IMR-90 (cell line): Measurements from ENCODE around the gene UFC1. TPM values are rescaled to one million over a fixed set of nuclear protein-coding genes. Genes with fewer than 3 reads are reported as not detected.
A peak's percentile ranks its signal among the peaks of the same experiment; 100 is the strongest.

Source experiments
- ATAC-seq: fragments of 200-7000 bp; cut with Tn5 transposase; 2 replicates; pipeline ENCODE4 v1.9.1; 2020; ENCODE audit warnings: low read depth, mild to moderate bottlenecking, moderate library complexity
- BruUV-seq: library from RNA; stranded (reverse); fragments of 400-500 nt; replicated peaks from 2 replicates; lab custom pipeline; 2021; lab: Mats Ljungman, UMichigan
- CTCF ChIA-PET: fragments of 300-600 bp; formaldehyde crosslinking; extraction: SDS; loops from one replicate; lab custom pipeline; 2021; ENCODE audit warnings: antibody characterized with exemption; lab: Yijun Ruan, JAX
- POLR2A ChIA-PET: fragments of 300-600 bp; sonication (Branson Sonifier 250); formaldehyde crosslinking; loops from one replicate; lab custom pipeline; 2022; ENCODE audit warnings: antibody characterized with exemption; ENCODE audit not compliant: unreplicated experiment; lab: Charles Lee
- DNase-seq: peaks from one replicate; pipeline ENCODE4 v3.0.0; 2013
- H2AFZ ChIP-seq: replicated peaks from 2 replicates; pipeline ENCODE3; 2013; ENCODE audit warnings: low read length, mild to moderate bottlenecking; ENCODE audit not compliant: poor library complexity
- H2AK5ac ChIP-seq: 2 replicates; pipeline ENCODE4 v1.6.1; 2013; ENCODE audit warnings: low read depth, low read length, inconsistent platforms
- H2AK9ac ChIP-seq: replicated peaks from 2 replicates; pipeline ENCODE3; 2013; ENCODE audit warnings: mild to moderate bottlenecking, low read depth, low read length, moderate library complexity; ENCODE audit not compliant: poor library complexity
- H2BK120ac ChIP-seq: 2 replicates; pipeline ENCODE4 v1.6.1; 2013; ENCODE audit warnings: low read depth, low read length, inconsistent platforms
- H2BK15ac ChIP-seq: 3 replicates; pipeline ENCODE4 v1.6.1; 2013; ENCODE audit warnings: low read depth, low read length, inconsistent platforms
- H2BK20ac ChIP-seq: 2 replicates; pipeline ENCODE4 v1.6.1; 2013; ENCODE audit warnings: low read depth, mild to moderate bottlenecking, inconsistent platforms, low read length, moderate library complexity
- H2BK5ac ChIP-seq: 2 replicates; pipeline ENCODE4 v1.6.1; 2013; ENCODE audit warnings: mild to moderate bottlenecking, low read depth, low read length, inconsistent platforms; ENCODE audit not compliant: poor library complexity, severe bottlenecking
- H3K14ac ChIP-seq: replicated peaks from 2 replicates; pipeline ENCODE4 v1.6.1; 2013; ENCODE audit warnings: low read depth, low read length, inconsistent platforms
- H3K18ac ChIP-seq: 2 replicates; pipeline ENCODE4 v1.6.1; 2013; ENCODE audit warnings: low read depth, low read length, control low read depth
- H3K23ac ChIP-seq: 2 replicates; pipeline ENCODE4 v1.6.1; 2013; ENCODE audit warnings: low read depth, low read length, inconsistent platforms
- H3K27ac ChIP-seq: 2 replicates; pipeline ENCODE4 v1.5.1; 2013; ENCODE audit warnings: mild to moderate bottlenecking, control low read depth, low read length; ENCODE audit not compliant: insufficient read depth
- H3K27me3 ChIP-seq: 2 replicates; pipeline ENCODE4 v1.6.1; 2013; ENCODE audit warnings: low read length; ENCODE audit not compliant: control insufficient read depth, insufficient read depth
- H3K36me3 ChIP-seq: 2 replicates; pipeline ENCODE4 v1.6.1; 2013; ENCODE audit warnings: low read length, mixed read lengths; ENCODE audit not compliant: control insufficient read depth, insufficient read depth
- H3K4ac ChIP-seq: 2 replicates; pipeline ENCODE4 v1.6.1; 2013; ENCODE audit warnings: low read depth, low read length, inconsistent platforms
- H3K4me1 ChIP-seq: 2 replicates; pipeline ENCODE4 v1.6.1; 2013; ENCODE audit warnings: low read length, mixed read lengths; ENCODE audit not compliant: control insufficient read depth, insufficient read depth
- H3K4me2 ChIP-seq: 2 replicates; pipeline ENCODE4 v1.6.1; 2013; ENCODE audit warnings: low read depth, mild to moderate bottlenecking, control low read depth, low read length, moderate library complexity
- H3K4me3 ChIP-seq: 2 replicates; pipeline ENCODE4 v1.5.1; 2013; ENCODE audit warnings: low read depth, mild to moderate bottlenecking, control low read depth, low read length, moderate library complexity; ENCODE audit not compliant: insufficient read depth
- H3K56ac ChIP-seq: 2 replicates; pipeline ENCODE4 v1.6.1; 2013; ENCODE audit warnings: low read length, inconsistent platforms; ENCODE audit not compliant: insufficient read depth; ENCODE audit errors: extremely low read depth
- H3K79me1 ChIP-seq, 2 experiments: 2 replicates each; pipeline ENCODE4 v1.6.1; 2013; ENCODE audit warnings: low read length in 2 of 2, inconsistent platforms in 1 of 2, low read depth in 1 of 2
- H3K9ac ChIP-seq: 2 replicates; pipeline ENCODE4 v1.6.1; 2013; ENCODE audit warnings: low read depth, low read length, control low read depth
- H3K9me1 ChIP-seq: 2 replicates; pipeline ENCODE4 v1.6.1; 2013; ENCODE audit warnings: low read length, inconsistent platforms; ENCODE audit not compliant: insufficient read depth
- H3K9me3 ChIP-seq: 2 replicates; pipeline ENCODE4 v1.6.1; 2013; ENCODE audit warnings: low read length; ENCODE audit not compliant: control insufficient read depth, insufficient read depth
- H4K20me1 ChIP-seq: 2 replicates; pipeline ENCODE4 v1.6.1; 2013; ENCODE audit warnings: low read length, inconsistent platforms; ENCODE audit not compliant: insufficient read depth
- H4K5ac ChIP-seq: 2 replicates; pipeline ENCODE4 v1.6.1; 2013; ENCODE audit warnings: mild to moderate bottlenecking, low read depth, low read length, control low read depth
- H4K8ac ChIP-seq, 2 experiments: 2 replicates each; pipeline ENCODE4 v1.6.1; 2013; ENCODE audit warnings: low read depth in 2 of 2, low read length in 2 of 2, control low read depth in 1 of 2, inconsistent platforms in 1 of 2
- H4K91ac ChIP-seq: 2 replicates; pipeline ENCODE4 v1.6.1; 2013; ENCODE audit warnings: low read depth, low read length, inconsistent platforms; ENCODE audit not compliant: insufficient read depth
- BHLHE40 ChIP-seq: fragments of 150-350 bp; IDR thresholded peaks from 2 replicates; pipeline ENCODE4 v1.6.1; 2016; ENCODE audit warnings: mild to moderate bottlenecking, low read depth, low read length
- CEBPB ChIP-seq: IDR thresholded peaks from 2 replicates; pipeline ENCODE4 v1.6.1; 2012; ENCODE audit warnings: low read depth, low read length, improper control_type of control experiment
- CHD1 ChIP-seq: IDR thresholded peaks from 2 replicates; pipeline ENCODE4 v1.6.1; 2012; ENCODE audit warnings: low read depth, low read length, improper control_type of control experiment
- ELK1 ChIP-seq: fragments of 150-350 bp; IDR thresholded peaks from 2 replicates; pipeline ENCODE4 v1.6.1; 2016; ENCODE audit warnings: low read depth, mild to moderate bottlenecking, low read length, moderate library complexity, borderline replicate concordance
- FOS ChIP-seq: fragments of 150-350 bp; IDR thresholded peaks from 2 replicates; pipeline ENCODE4 v1.6.1; 2016; ENCODE audit warnings: low read depth, low read length
- MAFK ChIP-seq: IDR thresholded peaks from 2 replicates; pipeline ENCODE4 v1.6.1; 2012; ENCODE audit warnings: low read depth, low read length, improper control_type of control experiment
- MXI1 ChIP-seq: IDR thresholded peaks from 2 replicates; pipeline ENCODE4 v1.6.1; 2012; ENCODE audit warnings: low read depth, mild to moderate bottlenecking, low read length, moderate library complexity, borderline replicate concordance
- NFE2L2 ChIP-seq: fragments of 150-350 bp; IDR thresholded peaks from 2 replicates; pipeline ENCODE4 v1.6.1; 2016; ENCODE audit warnings: low read depth, mild to moderate bottlenecking, low read length
- RAD21 ChIP-seq: IDR thresholded peaks from 2 replicates; pipeline ENCODE4 v1.6.1; 2012; ENCODE audit warnings: low read length, improper control_type of control experiment
- RCOR1 ChIP-seq: IDR thresholded peaks from 2 replicates; pipeline ENCODE4 v1.6.1; 2012; ENCODE audit warnings: mild to moderate bottlenecking, low read length, improper control_type of control experiment; ENCODE audit not compliant: insufficient replicate concordance
- RFX5 ChIP-seq: IDR thresholded peaks from 2 replicates; pipeline ENCODE4 v1.8.0; 2012; ENCODE audit warnings: low read depth, mild to moderate bottlenecking, low read length, moderate library complexity
- SMC3 ChIP-seq: fragments of 150-350 bp; IDR thresholded peaks from 2 replicates; pipeline ENCODE4 v1.6.1; 2016; ENCODE audit warnings: low read depth, mild to moderate bottlenecking, antibody characterized with exemption, low read length, moderate library complexity
- USF2 ChIP-seq: fragments of 150-350 bp; IDR thresholded peaks from 2 replicates; pipeline ENCODE4 v1.6.1; 2017; ENCODE audit warnings: mild to moderate bottlenecking, antibody characterized with exemption, low read length, low read depth
- WGBS, 2 experiments: methylation state at CpG; one replicate each; pipeline versions ENCODE4 v1.1.5 to v1.1.7; 2013; ENCODE audit warnings: missing lambda C conversion rate in 2 of 2; ENCODE audit not compliant: insufficient read length in 1 of 2; ENCODE audit errors: extremely low coverage in 2 of 2; 5-methylcytosine and 5-hydroxymethylcytosine counted together
- dilution Hi-C: fragments of 300-500 bp; cut with HindIII; formaldehyde crosslinking; loops from one replicate; pipeline ENCODE4 v1.14.3; 2018; ENCODE audit warnings: low sequenced_read_pairs; ENCODE audit not compliant: unreplicated experiment
- in situ Hi-C: fragments of 300-500 bp; cut with MboI; formaldehyde crosslinking; loops from 3 replicates; pipeline ENCODE4 v1.14.3; 2019; ENCODE audit warnings: low sequenced_read_pairs, inconsistent platforms, mixed read lengths
- intact Hi-C: fragments of 100-400 bp; cut with micrococcal nuclease; formaldehyde crosslinking; loops from 2 replicates; pipeline ENCODE4 v1.10.0; 2022
- polyA plus RNA-seq, 3 experiments: library from polyadenylated mRNA; depleted of rRNA; stranded (reverse); fragments of >200 nt; gene quantifications; 2 replicates each; pipeline ENCODE4 v1.2.3, GENCODE V29; 2012; ENCODE audit warnings: low replicate concordance in 1 of 3
- total RNA-seq: library from RNA; depleted of rRNA; stranded (reverse); fragments of >200 nt; gene quantifications from 2 replicates; pipeline ENCODE4 v1.2.3, GENCODE V29; 2012

The UFC1 gene
- total and polyA plus RNA-seq, 2 of the 4 experiments (the other 2 are of a cell fraction), result 134 to 140 TPM

- peak within 1 kb of the TSS; percentile 95 for H3K4ac ChIP-seq
- peak within 1 kb of the TSS; percentile 97 for H2AK5ac ChIP-seq
- peak within 1 kb of the TSS; percentile 11; the same call in 1 of the 2 replicates for H2BK20ac ChIP-seq
- H3K79me1 ChIP-seq, result peaks cover 27 to 84% of the 10 kb centered on the region in 2 experiments
- peaks cover 33% of the 10 kb centered on the region for H3K36me3 ChIP-seq
- peak within 1 kb of the TSS; percentile 90 for H3K9ac ChIP-seq
- ATAC-seq, result peak; percentile 87
- H2AK9ac ChIP-seq, result peak within 1 kb of the TSS; percentile 99
- in situ Hi-C loops (no loop called here), dilution Hi-C loops (no loop called here), intact Hi-C loops (loop anchor here (1.0 kb wide), 1 partner anchor 14 kb away; the partner anchor contains the start of gene DEDD)
- ChIA-PET POLR2A (interaction anchor here (1.4 kb wide), 1 partner anchor 15 kb away, joined by 9 read pairs; the partner anchor contains the start of gene DEDD), CTCF (interaction anchor here (0.9 to 1.4 kb wide), 2 partner anchors 17 to 125 kb away, joined by 3 read pairs; no protein-coding TSS in a partner anchor)
- H3K18ac ChIP-seq, result peak within 1 kb of the TSS; percentile 5; the same call in 1 of the 2 replicates
- no peaks in the 10 kb centered on the region for H3K27me3 ChIP-seq
- 0% methylated on average over 25 of the region's 58 CpGs; no CpG with 5 or more reads in 1 of the 2 experiments for WGBS, 2 experiments
- no peaks in the 10 kb centered on the region for H3K9me3 ChIP-seq
- peak within 1 kb of the TSS; percentile 88 for H3K4me2 ChIP-seq
- peaks cover 16% of the 10 kb centered on the region for H3K4me1 ChIP-seq
- peak within 1 kb of the TSS; percentile 82 for H2BK5ac ChIP-seq
- H3K23ac ChIP-seq, result peak within 1 kb of the TSS; percentile 94
- peaks cover 40% of the 10 kb centered on the region for H4K20me1 ChIP-seq
- H3K27ac ChIP-seq, result peak within 1 kb of the TSS; percentile 82
- DNase-seq, result peak; percentile 85
- H4K5ac ChIP-seq, result peak within 1 kb of the TSS; percentile 41
- peak within 1 kb of the TSS; percentile 66 for H2BK120ac ChIP-seq
- peak within 1 kb of the TSS; percentile 78 for H3K56ac ChIP-seq
- peak within 1 kb of the TSS; percentile 96 for H2AFZ ChIP-seq
- no peak within 1 kb of the TSS for H2BK15ac ChIP-seq
- peak within 1 kb of the TSS; percentile 94 for H3K14ac ChIP-seq
- no TSS peak for BruUV-seq
- peak within 1 kb of the TSS; percentile 87 for H3K4me3 ChIP-seq
- H4K91ac ChIP-seq, result peak within 1 kb of the TSS; percentile 88
- peak within 1 kb of the TSS; percentile 78 to 93 for H4K8ac ChIP-seq
- peaks cover 27% of the 10 kb centered on the region for H3K9me1 ChIP-seq
- no peak for TF ChIP-seq RFX5
- peak; percentile 71 for TF ChIP-seq CEBPB
- TF ChIP-seq BHLHE40, result no peak
- no peak for TF ChIP-seq MAFK
- TF ChIP-seq USF2, result no peak
- no peak for TF ChIP-seq ELK1
- TF ChIP-seq FOS, result no peak
- TF ChIP-seq NFE2L2, result no peak
- TF ChIP-seq MXI1, result peak; percentile 78; the same call in 1 of the 2 replicates
- no peak for TF ChIP-seq RCOR1
- TF ChIP-seq RAD21, result 0 out of 2 replicates have a peak, but pooled peaks have one; percentile 2
- TF ChIP-seq SMC3, result no peak
- TF ChIP-seq CHD1, result no peak
Observed at GRCh38 chr1:161117759-161118581, 35.8 kb upstream of the UFC1 start, which contains the start of the genes NIT1 and PFDN2. NIT1 (plus strand) TSS chr1:161118105; CDS start chr1:161118177, 72 bp downstream. PFDN2 (minus strand) TSS chr1:161118037; CDS start chr1:161118026, 11 bp downstream.
